Measurements from ENCODE around the gene ESYT3.

GRCh38 chr3:138394156-138394555 lies 40.3 kb upstream of the ESYT3 start:
- TF ChIP-seq EZH2 (IDR thresholded peaks at IDR 0.05; ENCODE audit: borderline replicate concordance, low read depth, low read length, poor library complexity, severe bottlenecking) (no peak), CTCF (conservative IDR thresholded peaks at IDR 0.05; ENCODE audit: low read depth, low read length) (no peak)

Data from A673 (cell line).